ENCODE measurements around the gene ENPP4. TPM values are rescaled to one million over a fixed set of nuclear protein-coding genes. Genes with fewer than 3 reads are reported as not detected.
"Not testable (repeated sequence)": the region's sequence is repeated elsewhere in the genome, so short reads cannot be mapped to it uniquely, and the experiment has no call there.

The ENPP4 gene
- total RNA-seq, 1 experiment from 2014 or later, result 2.0 TPM

GRCh38 chr6:46130666-46131065 lies 877 bp downstream of the ENPP4 start:
- peak; percentile 13 for DNase-seq (ENCODE audit: low spot score)

DNA sequence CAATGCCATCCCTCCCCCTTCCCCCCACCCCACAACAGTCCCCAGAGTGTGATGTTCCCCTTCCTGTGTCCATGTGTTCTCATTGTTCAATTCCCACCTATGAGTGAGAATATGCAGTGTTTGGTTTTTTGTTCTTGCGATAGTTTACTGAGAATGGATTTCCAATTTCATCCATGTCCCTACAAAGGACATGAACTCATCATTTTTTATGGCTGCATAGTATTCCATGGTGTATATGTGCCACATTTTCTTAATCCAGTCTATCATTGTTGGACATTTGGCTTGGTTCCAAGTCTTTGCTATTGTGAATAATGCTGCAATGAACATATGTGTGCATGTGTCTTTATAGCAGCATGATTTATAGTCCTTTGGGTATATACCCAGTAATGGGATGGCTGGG lies 1.5 kb downstream of the ENPP4 start:
- DNase-seq (ENCODE audit: low spot score), result not testable (repeated sequence)

- no peak for DNase-seq (ENCODE audit: low spot score)
These were observed 4.4 kb downstream of the ENPP4 start for GRCh38 chr6:46134216-46134615.

- DNase-seq (ENCODE audit: low spot score), result no peak
These were observed 5.4 kb downstream of the ENPP4 start for GRCh38 chr6:46135176-46135575.

DNA sequence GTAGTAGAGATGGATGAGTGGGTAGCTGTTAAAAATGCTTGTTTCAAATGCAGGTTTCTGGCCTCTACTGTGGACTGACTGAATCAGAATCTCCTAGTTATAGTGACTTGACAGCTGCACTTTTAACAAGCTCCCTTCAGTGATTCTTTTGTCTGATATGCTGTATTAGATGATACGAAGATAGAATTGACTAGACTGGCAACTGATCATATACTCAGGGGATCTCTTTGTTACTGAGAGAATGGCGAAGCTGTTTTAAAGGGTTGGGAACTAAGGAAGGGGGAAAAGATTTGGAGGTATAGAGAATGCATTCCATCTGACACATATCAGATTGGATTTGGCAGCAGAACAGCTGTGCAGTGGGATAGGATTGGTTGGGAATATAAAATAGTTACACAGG lies 7.0 kb downstream of the ENPP4 start:
- DNase-seq (ENCODE audit: low spot score), result no peak

DNA sequence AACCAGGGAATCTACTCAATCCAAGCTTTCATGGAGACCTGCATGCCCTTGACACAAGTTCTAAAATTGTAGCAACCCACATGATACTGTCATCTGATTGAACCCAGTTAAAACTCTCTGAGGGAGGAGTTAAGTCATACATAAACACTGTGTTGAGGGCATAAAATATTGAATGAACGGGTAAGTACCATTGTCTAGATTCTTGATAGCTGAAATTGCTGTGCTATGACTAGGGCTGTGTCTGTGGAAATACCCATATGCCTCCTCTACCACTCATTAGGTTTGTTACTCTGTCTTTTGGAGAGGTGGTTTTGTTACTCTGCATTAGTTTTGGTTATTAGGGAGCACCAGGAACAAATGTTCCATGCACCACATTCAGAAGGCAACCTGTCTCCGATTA lies 7.6 kb downstream of the ENPP4 start:
- DNase-seq (ENCODE audit: low spot score), result no peak

DNA sequence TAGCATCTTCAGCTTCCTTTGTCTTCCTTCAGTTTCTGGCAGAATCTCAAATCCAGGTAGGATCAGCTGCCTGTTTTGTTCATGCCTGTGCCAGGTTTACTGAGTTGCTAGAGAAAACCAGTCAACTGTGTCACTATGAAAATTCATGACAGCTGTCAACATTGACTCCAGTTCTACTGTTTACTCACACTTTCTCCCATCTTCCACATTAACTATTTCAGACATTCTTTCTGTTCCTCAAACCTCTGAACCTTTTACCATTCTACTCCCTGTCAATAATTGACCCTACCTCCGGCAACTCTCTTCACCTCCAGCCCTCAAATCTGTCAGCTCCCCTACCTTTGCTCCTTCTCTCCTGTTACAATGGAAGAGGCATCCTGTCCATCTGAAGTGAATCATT lies 8.5 kb downstream of the ENPP4 start:
- DNase-seq (ENCODE audit: low spot score), result no peak

DNA sequence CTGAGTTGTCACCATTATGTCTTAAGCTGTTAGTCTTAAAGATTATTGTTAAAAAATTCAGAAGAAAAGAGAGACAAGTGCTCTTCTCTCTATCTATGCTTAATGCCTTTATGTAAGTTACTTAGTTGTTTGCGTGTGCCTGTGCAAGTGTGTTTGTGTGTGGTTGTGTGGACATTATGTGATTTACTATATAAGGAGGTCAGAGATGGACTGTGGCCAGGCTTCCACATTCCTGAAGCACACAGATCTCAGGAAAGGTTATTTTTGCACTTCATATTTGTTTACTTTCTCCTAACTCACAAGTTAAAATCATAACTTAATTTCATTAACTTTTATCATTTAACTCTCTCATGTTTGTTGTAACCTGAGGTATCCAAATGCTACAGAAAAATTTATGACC lies 14.5 kb downstream of the ENPP4 start:
- DNase-seq (ENCODE audit: low spot score), result no peak

GRCh38 chr6:46149066-46149465 lies 19.3 kb downstream of the ENPP4 start:
- DNase-seq (ENCODE audit: low spot score), result not testable (repeated sequence)

GRCh38 chr6:46156701-46157100 lies 26.9 kb downstream of the ENPP4 start:
- no peak for DNase-seq (ENCODE audit: low spot score)

DNA sequence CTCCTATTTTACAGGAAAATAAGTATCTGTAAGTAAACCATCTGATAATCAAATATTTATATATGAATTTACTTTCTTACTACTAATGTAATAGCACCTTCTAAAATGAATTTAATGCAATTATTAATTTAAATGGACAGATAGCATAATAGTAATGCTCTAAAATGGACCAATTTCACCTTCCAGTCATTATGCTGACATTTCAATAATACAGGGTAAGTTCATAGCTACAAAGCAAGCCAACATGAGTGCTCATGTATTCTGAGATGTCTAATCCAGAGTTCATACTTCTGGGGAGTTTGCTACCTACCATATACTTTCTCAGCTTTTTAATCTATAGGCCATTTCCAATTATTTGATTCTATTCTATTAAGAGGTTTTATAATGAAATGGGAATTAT lies 29.4 kb downstream of the ENPP4 start:
- no peak for DNase-seq (ENCODE audit: low spot score)

GRCh38 chr6:46160102-46160501 lies 30.3 kb downstream of the ENPP4 start:
- DNase-seq (ENCODE audit: low spot score), result no peak

- peak; percentile 66 for DNase-seq (ENCODE audit: low spot score)
These were observed 40.8 kb downstream of the ENPP4 start, which contains the start of gene ENPP5 for GRCh38 chr6:46170357-46171289. ENPP5 (minus strand) TSS chr6:46170980; CDS start chr6:46168262, 2,718 bp downstream.

DNA sequence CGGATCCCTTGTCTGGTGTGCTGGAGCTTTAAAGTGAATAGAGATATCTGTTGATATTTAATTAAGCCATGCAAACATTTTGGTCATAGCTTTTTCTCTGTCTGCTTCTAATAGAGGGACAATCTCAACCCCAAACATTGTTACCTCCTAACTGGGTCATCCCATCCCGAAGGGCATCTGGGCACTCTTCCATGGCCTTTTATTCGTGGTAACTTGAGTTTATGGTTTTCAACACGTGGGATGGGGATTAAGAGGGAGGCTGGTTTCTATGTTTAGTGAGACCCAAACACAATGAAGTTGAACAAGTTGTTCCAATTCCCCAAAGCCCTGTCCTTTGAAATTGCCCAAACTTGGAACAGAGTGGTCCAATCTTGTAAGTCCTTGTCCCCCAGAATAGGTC lies 42.4 kb downstream of the ENPP4 start:
- no peak for DNase-seq (ENCODE audit: low spot score)

DNA sequence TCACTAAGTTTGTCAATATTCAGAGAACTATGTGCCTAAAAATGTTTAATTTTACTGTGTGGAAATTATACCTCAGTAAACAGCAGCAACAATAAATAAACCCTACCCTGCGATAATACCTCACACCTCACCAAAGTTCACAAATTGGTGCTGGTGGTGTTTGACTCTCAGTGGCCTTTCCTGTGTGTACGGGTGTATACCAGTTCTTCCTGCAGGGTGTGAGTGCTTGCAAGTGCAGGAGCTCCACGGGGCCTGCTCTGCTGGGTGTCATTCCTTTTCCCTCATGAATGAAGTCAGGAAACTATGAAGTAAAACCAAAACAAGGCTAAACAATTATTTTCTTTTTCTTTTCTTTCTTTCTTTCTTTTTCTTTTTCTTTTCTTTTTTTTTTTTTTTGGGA lies 45.1 kb downstream of the ENPP4 start:
- no peak for DNase-seq (ENCODE audit: low spot score)

- no peak for DNase-seq (ENCODE audit: low spot score)
These were observed 45.7 kb downstream of the ENPP4 start for GRCh38 chr6:46175446-46175845.

DNA sequence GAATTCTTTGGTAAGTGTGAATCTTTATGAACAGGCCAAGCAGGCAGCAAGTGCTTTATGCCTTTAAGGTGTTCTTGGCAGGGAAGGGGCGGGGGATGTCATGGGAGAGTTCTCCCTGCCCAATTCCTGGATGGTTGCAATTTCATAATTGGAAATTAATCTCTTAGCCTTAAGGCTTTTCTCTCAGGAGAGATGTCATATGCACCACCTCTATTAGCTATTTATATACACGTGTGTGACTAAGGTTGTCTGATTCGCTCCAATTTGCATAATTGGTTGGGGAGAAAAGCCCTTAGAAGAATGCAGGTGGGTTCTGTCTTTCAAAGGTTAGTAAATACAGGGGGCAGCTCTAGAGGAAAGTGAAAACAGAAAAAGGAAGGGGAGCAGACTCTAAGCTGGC lies 46.2 kb downstream of the ENPP4 start:
- DNase-seq (ENCODE audit: low spot score), result no peak

- no peak for DNase-seq (ENCODE audit: low spot score)
These were observed 54.3 kb downstream of the ENPP4 start for GRCh38 chr6:46184114-46184513.

DNA sequence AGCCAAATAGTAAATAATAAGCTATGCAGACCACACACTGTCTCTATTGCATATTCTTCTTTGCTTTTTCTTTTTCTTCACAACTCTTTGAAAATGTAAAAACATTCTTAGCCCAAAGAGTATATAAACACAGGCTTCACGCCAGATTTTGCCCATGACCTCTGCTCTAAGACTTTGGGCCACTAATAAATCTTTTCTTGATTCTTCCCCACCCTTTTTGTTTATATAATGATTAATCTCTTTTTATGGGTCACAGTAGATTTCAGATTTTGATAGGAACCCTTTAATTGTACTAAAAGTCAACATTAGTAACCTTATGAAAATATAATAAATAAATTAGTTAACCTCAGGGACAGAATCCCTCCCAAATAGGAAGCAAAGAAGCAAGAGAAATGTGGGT lies 56.8 kb downstream of the ENPP4 start:
- peak; percentile 69 for DNase-seq (ENCODE audit: low spot score)

- no peak for DNase-seq (ENCODE audit: low spot score)
These were observed 59.9 kb downstream of the ENPP4 start for GRCh38 chr6:46189726-46190125.

GRCh38 chr6:46190889-46191288 lies 61.1 kb downstream of the ENPP4 start:
- no peak for DNase-seq (ENCODE audit: low spot score)

DNA sequence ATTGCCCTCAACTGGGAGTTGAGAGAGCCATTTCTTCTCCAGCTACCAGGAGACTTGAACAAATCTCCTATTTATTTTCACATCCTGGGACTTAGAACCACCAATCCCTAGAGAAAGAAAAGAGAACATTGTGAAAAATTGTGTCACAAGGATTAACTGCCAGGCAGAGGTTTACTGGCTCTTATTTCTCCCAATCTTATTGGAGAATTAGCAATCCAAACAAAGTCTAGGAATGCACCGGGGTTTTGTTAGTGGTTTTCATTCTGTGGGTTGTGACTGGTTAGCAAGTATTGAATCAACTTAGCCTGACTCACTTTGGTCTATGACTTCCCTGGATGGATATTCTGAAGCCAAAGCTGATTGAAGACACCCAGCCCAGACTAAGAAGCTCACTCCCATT lies 62.2 kb downstream of the ENPP4 start:
- DNase-seq (ENCODE audit: low spot score), result no peak

Measured in HT-29 (cell line).